Ovary (tissue), 9 donors: ENCODE measurements around the gene PPME1. TPM values are rescaled to one million over a fixed set of nuclear protein-coding genes. Genes with fewer than 3 reads are reported as not detected.

Experiments used
- DNase-seq, 5 donors: peaks; one replicate each; pipeline ENCODE4 v3.0.0-alpha.2; 2019 to 2020
- H3K27ac ChIP-seq, 2 donors: fragments of 200-600 bp; one replicate each; pipeline versions ENCODE4 v1.5.1 to v1.8.0; 2019 to 2022
- H3K27me3 ChIP-seq: fragments of 200-600 bp; one replicate; pipeline ENCODE4 v1.8.0; 2022
- H3K36me3 ChIP-seq: fragments of 200-600 bp; sonication (generic); one replicate; pipeline ENCODE4 v1.5.1; 2019
- H3K4me1 ChIP-seq: one replicate; pipeline ENCODE4 v1.8.1; 2013; ENCODE audit warnings: mild to moderate bottlenecking, moderate library complexity; ENCODE audit not compliant: insufficient read depth
- H3K4me3 ChIP-seq: fragments of 200-600 bp; sonication (generic); one replicate; pipeline ENCODE4 v1.5.1; 2017
- H3K9me3 ChIP-seq, 2 donors: fragments of 200-600 bp in 1 of 2; sonication (generic) in 1 of 2; one replicate each; pipeline versions ENCODE4 v1.5.1 to v1.8.1; 2013 to 2019; ENCODE audit warnings: mild to moderate bottlenecking in 1 of 2, moderate library complexity in 1 of 2
- EP300 ChIP-seq: sonication (generic); formaldehyde crosslinking; IDR thresholded peaks from one replicate; pipeline ENCODE4 v1.6.1; 2017; ENCODE audit warnings: antibody characterized with exemption
- POLR2A ChIP-seq: fragments of 450-650 bp; IDR thresholded peaks from one replicate; pipeline ENCODE4 v1.6.1; 2017; ENCODE audit warnings: antibody characterized with exemption, mild to moderate bottlenecking, moderate library complexity
- WGBS, 3 donors: extraction: QIAGEN DNeasy Blood & Tissue Kit in 1 of 3; methylation state at CpG; one replicate each; pipeline versions ENCODE4 v1.1.5 to v1.1.7; 2013 to 2017; 5-methylcytosine and 5-hydroxymethylcytosine counted together
- intact Hi-C, 4 donors: fragments of 100-400 bp; cut with DNase I; formaldehyde crosslinking; loops; one replicate each; pipeline versions ENCODE4 v1.11.0 to v1.15.1; 2022 to 2023
- polyA plus RNA-seq, 2 donors: library from polyadenylated mRNA; stranded (reverse); fragments of 200-250 nt in 1 of 2; fragments of 350-450 nt in 1 of 2; fragmentation: Illumina TruSeq in 1 of 2; extraction: RNeasy Lipid Tissue Mini Kit (QIAGEN cat#74804) in 1 of 2; gene quantifications; one replicate each; pipeline ENCODE4 v1.2.3, GENCODE V29; 2013 to 2014
- small RNA-seq: library from RNA; depleted of rRNA; stranded (forward); fragments of <200 nt; gene quantifications from one replicate; pipeline ENCODE3, GENCODE V24; 2016
- total RNA-seq, 7 donors: library from RNA; depleted of rRNA in 2 of 7; stranded (reverse); fragments of >200 nt in 2 of 7; fragmentation: NEBNext Ultra II Directional in 3 of 7; extraction: Animal tissue kit (Norgen Biotek cat#: 25700) in 3 of 7; gene quantifications; one replicate each; pipeline versions ENCODE4 v1.1.0 to v1.2.4, GENCODE V29; 2016 to 2023
- TF ChIP-seq, protein P1 (sequence below), 3 donors: fragments of 450-650 bp in 2 of 3; fragments of 200-600 bp in 1 of 3; IDR thresholded peaks; one replicate each; pipeline versions ENCODE4 v1.5.1 to v1.8.0; 2016 to 2022; ENCODE audit warnings: antibody characterized with exemption in 3 of 3, mild to moderate bottlenecking in 1 of 3
- donor health status: DM: no; HTN: no; CAD: no; lungs with moderate emphysema.
- donor health status: DM: no; HTN: no; CAD: no.
- donor health status: Bipolar disorder and iron deficiency.
- donor health status: DM: yes; HTN: yes; CAD: no.
- donor health status: DM: no; HTN: no; CAD: no.
- donor health status: DM: yes; HTN: yes; CAD: no.

Gene PPME1
- total and polyA plus RNA-seq, 9 donors = 19.6 to 42.2 (median 35.8) TPM

DNA sequence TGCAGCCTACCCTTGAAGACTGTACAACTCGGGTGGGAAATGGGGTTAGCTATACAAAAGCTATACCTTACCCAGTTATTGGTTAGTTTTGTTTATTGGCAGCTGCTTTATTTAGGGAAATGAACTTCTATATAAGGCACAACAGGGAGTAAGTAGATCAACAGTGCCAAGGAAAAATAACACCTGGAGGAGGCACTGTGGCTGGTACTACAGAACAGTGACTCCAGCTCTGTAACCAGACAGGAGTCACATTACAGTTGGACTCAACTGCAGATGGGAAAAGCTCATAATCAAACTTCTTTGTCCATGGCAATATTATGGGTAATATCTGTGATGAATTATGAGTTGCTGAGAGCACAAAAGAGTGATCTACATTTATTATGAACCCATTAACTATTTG is 126.4 kb downstream of the PPME1 start:
- Histone ChIP-seq H3K36me3 (no peaks in the 10 kb centered on the region), H3K4me1 (no peaks in the 10 kb centered on the region), H3K27me3 (no peaks in the 10 kb centered on the region), H3K27ac (no peak overlapping the region), H3K9me3 (no peaks in the 10 kb centered on the region), H3K4me3 (no peak overlapping the region)
- WGBS, 3 donors = 85 to 100% (median 91%) methylated on average over 1 of the region's 1 CpG
- DNase-seq = no peak
- TF ChIP-seq POLR2A = no peak
- no peak for TF ChIP-seq EP300
- TF ChIP-seq, protein P1, sequence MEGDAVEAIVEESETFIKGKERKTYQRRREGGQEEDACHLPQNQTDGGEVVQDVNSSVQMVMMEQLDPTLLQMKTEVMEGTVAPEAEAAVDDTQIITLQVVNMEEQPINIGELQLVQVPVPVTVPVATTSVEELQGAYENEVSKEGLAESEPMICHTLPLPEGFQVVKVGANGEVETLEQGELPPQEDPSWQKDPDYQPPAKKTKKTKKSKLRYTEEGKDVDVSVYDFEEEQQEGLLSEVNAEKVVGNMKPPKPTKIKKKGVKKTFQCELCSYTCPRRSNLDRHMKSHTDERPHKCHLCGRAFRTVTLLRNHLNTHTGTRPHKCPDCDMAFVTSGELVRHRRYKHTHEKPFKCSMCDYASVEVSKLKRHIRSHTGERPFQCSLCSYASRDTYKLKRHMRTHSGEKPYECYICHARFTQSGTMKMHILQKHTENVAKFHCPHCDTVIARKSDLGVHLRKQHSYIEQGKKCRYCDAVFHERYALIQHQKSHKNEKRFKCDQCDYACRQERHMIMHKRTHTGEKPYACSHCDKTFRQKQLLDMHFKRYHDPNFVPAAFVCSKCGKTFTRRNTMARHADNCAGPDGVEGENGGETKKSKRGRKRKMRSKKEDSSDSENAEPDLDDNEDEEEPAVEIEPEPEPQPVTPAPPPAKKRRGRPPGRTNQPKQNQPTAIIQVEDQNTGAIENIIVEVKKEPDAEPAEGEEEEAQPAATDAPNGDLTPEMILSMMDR (IDR thresholded peaks at IDR 0.05) = no peak
- intact Hi-C loops = no loop called here

DNA sequence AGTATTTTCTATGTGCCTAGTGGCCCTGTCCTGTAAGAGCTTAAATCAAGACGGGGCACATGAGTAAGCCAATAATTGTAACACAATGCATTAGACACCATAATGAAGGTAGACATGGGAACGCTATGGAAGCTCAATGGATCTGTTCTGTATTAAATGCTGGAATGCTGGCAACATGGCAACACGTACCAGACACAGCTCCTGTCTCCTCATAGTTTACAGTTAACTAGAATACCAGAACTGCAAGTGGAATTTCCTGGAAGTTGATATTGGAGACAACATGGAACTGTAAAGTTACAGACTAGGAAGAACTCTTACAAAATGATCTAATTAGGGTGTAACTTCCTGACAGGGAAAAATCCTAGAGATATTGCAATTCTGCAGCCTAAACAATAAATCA is 127.9 kb downstream of the PPME1 start:
- 65 to 68% (median 66%) methylated on average over 3 of the region's 3 CpGs for WGBS, 3 donors
- no peak overlapping the region for H3K27ac ChIP-seq
- no peaks in the 10 kb centered on the region for H3K36me3 ChIP-seq
- H3K27me3 ChIP-seq = no peaks in the 10 kb centered on the region
- no peak overlapping the region for H3K4me3 ChIP-seq
- TF ChIP-seq EP300 = no peak
- TF ChIP-seq POLR2A = no peak
- TF ChIP-seq, protein P1 (IDR thresholded peaks at IDR 0.05) = no peak
- H3K9me3 ChIP-seq = no peaks in the 10 kb centered on the region
- H3K4me1 ChIP-seq = no peaks in the 10 kb centered on the region
- intact Hi-C loops = no loop called here
- DNase-seq = no peak

Small RNA genes within 50 kb of the gene (small RNA-seq; reads per million reads assigned to genes)
- not detected for gene AP002392.1
- gene RF00409 = not detected

Other genes starting within 250 kb of the PPME1 start
- 10 to 100 TPM in 1 of 7 donors, 1 to 10 TPM in 3, under 1 TPM in 2, not detected in 1; 0.48 to 23.3 (median 2.5) TPM for gene DNAJB13, start 220.3 kb upstream of the PPME1 start, total RNA-seq
- under 1 TPM in 1 of 2 donors, not detected in 1; 0.36 TPM for gene DNAJB13, start 220.3 kb upstream of the PPME1 start, polyA plus RNA-seq
- gene UCP2, start 188.4 kb upstream of the PPME1 start, total RNA-seq = 10 to 100 TPM in 5 of 7 donors, 1 to 10 TPM in 2; 3.7 to 86.9 (median 16.5) TPM
- 10 to 100 TPM in 1 of 2 donors, 1 to 10 TPM in 1; 4.9 to 31.5 TPM for gene UCP2, start 188.4 kb upstream of the PPME1 start, polyA plus RNA-seq
- gene UCP3, start 162.2 kb upstream of the PPME1 start, total RNA-seq = 1 to 10 TPM in 5 of 7 donors, under 1 TPM in 2; 0.72 to 2.2 (median 1.2) TPM
- gene UCP3, start 162.2 kb upstream of the PPME1 start, polyA plus RNA-seq = under 1 TPM; 0.70 to 0.84 TPM
- 10 to 100 TPM in 6 of 7 donors, 1 to 10 TPM in 1; 9.4 to 33.5 (median 20.5) TPM for gene C2CD3, start 287 bp upstream of the PPME1 start, total RNA-seq
- gene C2CD3, start 287 bp upstream of the PPME1 start, polyA plus RNA-seq = 10 to 100 TPM in 1 of 2 donors, 1 to 10 TPM in 1; 9.3 to 17.5 TPM
- gene P4HA3, start 140.4 kb downstream of the PPME1 start, total RNA-seq = 1 to 10 TPM in 3 of 7 donors, under 1 TPM in 4; 0.28 to 2.2 (median 0.84) TPM
- gene P4HA3, start 140.4 kb downstream of the PPME1 start, polyA plus RNA-seq = 1 to 10 TPM; 1.0 to 5.6 TPM
- gene PGM2L1, start 227.1 kb downstream of the PPME1 start, total RNA-seq = 1 to 10 TPM; 1.4 to 6.2 (median 2.3) TPM
- gene PGM2L1, start 227.1 kb downstream of the PPME1 start, polyA plus RNA-seq = 1 to 10 TPM; 1.0 to 1.5 TPM